GM19099 (cell line): Measurements from ENCODE around the gene EEF1AKMT4.

Source experiments
- POLR2A ChIP-seq: IDR thresholded peaks from 3 replicates; pipeline ENCODE4 v1.6.1; 2011; ENCODE audit warnings: low read depth; ENCODE audit not compliant: insufficient read length; ENCODE audit errors: extremely low read depth

Gene EEF1AKMT4

DNA sequence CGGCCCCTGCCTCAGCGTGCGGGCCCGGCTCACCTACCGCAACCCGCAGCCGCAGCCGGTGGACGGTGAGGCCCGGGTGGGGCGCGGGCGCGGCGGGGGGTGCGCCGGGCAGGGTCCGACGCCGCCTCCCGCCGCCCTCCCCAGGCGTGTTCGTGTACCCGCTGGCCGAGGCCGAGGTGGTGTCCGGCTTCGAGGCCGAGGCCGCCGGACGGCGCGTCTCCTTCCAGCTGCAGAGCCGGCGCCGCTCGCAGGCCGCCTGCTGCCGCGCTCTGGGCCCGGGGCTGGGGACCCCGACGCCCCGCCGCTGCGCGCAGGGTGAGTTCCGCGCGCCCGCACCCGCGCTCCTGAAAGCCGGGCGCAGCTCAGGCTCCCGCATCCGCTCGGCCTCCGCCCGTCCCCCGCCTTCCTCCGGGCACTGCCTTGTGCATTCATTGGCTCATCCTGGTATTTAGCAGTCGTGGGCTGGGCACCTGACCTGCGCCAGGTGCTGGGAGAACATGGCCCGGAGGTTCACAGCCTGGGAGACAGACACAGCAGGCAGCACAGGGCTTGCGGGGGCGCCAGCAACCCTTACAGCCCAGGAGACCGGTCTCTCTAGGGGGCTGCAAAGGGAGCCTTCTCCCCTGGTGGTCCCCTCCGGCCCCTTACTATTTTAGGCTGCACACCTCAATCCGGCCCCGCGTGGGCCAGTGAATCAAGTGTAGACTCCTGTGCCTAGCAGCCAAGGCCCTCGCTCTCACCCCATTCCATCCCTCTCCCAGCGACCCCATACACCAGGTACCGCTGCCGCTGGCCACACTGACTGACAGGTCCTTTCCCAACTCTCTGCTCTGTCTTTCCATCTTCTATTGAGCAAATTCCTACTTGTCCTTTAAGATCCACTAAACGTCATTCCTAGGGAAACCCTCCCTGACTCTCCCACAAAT, 18.6 kb upstream of the EEF1AKMT4 start:
- no peak for TF ChIP-seq POLR2A

DNA sequence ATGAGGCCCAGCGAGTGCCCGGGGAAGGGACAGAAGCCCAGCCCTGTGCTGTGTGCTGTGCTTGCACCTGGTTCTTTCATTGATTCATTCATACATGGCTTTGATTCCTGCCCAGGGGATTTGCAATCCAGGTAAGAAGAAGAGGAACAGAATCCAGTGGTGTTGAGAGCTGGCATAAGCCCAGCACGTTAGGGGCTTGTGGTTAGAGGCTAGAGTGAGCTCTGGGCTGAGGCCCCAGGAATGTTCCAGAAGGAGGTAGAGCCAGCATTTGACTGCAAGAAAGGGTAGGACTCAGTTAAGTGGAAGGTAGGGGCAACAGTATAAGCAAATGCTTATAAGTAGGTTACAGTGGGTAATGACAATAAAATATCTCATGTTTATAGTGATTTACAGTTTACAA, 17.8 kb upstream of the EEF1AKMT4 start:
- no peak for TF ChIP-seq POLR2A

DNA sequence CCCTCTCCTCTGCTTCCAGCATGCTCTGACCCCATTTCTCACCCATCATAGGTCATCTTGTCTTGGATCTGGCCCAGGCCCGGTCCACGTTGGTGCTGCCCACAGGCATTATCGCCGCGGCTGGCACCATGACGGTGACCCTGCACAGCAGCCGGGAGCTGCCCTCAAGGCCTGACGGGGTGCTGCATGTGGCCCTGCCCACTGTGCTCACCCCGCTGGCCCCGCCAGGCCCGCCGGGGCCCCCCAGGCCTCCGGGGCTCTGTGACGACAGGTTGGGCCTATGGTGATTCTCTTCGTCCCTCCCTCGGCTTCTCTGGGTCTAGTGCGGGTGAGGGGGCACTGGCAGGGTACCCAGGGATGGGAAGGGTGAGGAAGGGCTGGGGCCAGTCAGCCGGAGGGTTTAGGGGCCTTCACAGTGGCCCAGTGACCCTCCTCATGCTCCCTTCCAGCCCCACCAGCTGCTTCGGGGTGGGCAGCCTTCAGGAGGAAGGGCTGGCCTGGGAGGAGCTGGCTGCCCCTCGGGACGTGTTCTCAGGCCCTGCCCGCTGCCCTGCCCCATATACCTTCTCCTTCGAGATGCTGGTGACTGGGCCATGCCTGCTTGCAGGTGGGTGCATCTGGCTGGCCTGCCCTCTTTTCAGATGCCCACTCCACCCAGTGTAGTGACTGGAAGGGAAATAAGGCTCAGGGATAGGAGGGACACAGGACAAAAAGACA, 16.2 kb upstream of the EEF1AKMT4 start:
- TF ChIP-seq POLR2A, result no peak

DNA sequence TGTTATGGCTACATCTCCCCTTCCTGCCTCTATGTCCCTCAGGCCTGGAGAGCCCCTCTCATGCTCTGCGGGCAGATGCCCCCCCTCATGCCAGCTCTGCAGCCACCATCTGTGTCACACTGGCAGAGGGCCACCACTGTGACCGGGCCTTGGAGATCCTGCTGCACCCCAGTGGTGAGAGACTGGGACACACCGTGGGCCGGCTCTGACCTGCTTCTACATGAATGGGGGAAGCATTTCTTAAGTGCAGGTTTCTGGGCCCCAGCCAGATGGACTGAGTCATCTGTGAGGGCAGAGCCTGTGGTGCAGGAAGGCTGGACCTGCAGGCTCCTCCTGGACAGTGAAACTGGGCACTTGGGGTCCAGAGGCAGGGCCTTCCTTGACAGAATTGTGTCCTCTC, 15.2 kb upstream of the EEF1AKMT4 start:
- no peak for TF ChIP-seq POLR2A

DNA sequence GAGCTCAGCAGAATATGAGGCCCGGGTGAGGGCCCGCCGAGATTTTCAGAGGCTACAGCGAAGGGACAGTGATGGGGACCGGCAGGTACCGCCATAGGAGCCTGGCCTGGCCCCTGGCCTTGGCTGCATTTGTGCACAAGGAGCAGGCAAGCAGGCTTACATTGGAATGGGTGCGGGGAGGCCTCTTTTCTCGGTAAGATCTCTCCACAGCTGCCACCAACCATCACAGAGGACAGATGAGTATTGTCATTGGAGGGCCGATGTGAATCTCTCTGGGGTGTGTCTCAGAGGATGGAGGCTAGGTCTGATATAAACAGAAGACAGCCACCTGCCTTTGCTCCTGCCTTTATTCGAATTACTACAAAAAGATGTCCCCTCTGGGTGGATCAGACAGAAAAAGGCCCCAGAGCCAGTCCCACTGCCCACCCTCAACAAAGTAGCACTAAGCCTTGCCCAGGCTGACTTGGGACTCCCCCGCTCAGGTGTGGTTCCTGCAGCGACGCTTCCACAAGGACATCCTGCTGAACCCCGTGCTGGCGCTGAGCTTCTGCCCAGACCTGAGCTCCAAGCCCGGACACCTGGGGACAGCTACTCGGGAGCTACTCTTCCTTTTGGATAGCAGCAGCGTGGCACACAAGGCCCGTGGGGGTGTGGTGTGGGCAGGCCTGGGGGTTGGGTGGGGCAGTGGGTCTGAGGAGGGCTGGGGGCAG, 14.6 kb upstream of the EEF1AKMT4 start:
- TF ChIP-seq POLR2A, result no peak

DNA sequence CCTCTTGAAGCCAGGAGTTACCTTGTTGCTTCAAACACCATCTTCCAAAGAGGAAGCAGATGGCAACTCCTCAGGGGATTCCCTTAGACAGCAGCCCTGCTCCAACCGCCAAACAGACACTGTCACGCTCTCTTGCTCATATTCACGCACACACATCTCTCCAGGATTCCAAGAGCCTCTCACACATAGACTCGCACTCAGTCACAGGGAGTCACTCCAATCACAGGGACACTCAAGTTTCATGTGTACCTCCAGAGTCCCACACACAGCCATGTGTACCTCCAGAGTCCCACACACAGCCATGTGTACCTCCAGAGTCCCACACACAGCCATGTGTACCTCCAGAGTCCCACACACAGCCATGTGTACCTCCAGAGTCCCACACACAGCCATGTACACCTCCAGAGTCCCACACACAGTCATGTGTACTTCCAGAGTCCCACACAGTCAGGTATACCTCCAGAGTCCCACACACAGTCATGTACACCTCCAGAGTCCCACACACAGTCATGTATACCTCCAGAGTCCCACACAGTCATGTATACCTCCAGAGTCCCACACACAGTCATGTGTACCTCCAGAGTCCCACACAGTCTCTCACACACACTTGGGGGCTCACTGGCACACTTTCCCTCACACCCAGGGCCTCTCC, 14.0 kb upstream of the EEF1AKMT4 start:
- no peak for TF ChIP-seq POLR2A

DNA sequence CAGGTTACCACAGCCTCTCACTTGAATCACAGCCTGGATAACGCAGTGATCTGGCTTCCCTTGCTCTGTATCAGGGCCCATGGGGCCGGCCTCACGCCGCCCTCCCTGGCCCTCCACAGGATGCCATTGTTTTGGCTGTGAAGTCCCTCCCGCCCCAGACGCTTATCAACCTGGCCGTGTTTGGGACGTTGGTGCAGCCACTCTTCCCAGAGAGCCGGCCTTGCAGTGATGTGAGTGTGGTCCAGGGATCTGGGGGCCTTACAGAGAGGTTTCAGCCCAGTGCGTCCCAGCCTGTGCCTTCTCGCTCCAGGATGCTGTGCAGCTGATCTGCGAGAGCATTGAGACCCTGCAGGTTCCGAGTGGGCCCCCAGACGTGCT, 13.4 kb upstream of the EEF1AKMT4 start:
- no peak for TF ChIP-seq POLR2A

DNA sequence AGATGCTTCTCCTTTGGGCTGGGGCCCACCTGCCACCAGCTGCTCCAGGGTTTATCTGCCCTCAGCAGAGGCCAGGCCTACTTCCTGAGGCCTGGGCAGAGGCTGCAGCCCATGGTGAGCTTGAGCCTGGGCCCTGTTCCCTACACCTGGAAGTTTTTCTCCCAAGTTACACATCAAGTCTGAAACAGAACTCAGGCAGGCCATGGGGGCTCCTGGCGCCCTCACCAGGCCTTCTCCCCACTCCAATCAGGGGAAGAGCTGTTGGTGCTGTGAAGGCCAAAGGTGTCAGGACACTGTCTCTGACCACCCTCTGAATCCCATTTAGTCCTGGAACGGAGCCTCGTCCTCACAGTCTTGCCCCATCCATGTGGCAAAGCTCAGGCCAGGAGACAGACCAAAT, 12.8 kb upstream of the EEF1AKMT4 start:
- TF ChIP-seq POLR2A, result no peak

DNA sequence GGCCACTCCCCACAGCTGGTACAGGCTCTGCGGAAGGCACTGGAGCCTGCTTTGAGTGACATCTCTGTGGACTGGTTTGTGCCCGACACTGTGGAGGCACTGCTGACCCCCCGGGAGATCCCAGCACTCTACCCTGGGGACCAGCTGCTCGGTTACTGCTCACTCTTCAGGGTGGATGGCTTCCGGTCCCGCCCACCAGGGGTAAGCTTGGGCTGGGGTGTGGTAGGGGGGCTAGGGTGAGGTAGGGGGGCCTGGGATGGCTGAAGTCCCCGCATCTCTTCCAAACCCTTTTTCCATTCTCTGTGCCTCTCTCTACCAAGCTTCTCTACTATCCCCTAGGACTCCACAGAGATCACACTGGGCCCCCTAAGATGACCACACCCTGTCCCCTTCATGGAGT, 12.3 kb upstream of the EEF1AKMT4 start:
- no peak for TF ChIP-seq POLR2A

DNA sequence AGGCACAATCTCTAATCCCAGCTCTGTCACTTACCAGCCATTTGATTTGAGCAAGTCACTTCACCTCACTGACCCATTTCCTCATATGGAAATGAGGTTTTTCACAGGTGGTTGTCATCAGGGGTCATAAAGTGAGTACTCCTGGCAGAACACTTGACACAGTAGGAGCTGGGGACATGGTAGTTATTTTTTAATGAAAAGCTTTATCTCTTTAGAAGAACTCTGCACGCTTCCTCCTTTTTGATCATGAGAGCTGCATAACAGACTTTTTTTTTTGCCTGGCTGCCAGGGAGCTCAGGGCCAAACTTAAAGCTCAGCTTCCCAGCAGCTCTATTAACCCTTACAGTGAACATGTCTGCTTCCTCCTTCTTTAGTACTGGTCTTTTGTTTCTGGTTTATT, 11.7 kb upstream of the EEF1AKMT4 start:
- no peak for TF ChIP-seq POLR2A

DNA sequence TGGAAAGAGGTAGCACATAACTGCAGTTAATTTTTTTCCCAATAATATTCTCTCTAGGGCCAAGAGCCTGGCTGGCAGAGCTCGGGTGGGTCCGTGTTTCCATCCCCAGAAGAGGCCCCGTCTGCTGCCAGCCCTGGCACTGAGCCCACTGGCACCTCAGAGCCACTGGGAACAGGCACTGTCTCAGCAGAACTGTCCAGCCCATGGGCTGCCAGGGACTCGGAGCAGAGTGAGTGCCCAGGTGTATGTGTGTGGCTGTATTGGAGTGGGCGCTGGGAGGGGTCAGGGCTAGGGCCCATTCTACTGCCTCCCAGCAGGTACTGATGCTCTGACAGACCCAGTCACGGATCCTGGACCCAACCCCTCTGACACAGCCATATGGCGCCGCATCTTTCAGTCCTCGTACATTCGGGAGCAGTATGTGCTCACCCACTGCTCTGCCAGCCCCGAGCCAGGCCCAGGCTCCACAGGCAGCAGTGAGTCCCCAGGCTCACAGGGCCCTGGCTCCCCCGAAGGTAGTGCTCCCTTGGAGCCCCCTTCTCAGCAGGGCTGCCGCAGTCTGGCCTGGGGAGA, 11.1 kb upstream of the EEF1AKMT4 start:
- no peak for TF ChIP-seq POLR2A

DNA sequence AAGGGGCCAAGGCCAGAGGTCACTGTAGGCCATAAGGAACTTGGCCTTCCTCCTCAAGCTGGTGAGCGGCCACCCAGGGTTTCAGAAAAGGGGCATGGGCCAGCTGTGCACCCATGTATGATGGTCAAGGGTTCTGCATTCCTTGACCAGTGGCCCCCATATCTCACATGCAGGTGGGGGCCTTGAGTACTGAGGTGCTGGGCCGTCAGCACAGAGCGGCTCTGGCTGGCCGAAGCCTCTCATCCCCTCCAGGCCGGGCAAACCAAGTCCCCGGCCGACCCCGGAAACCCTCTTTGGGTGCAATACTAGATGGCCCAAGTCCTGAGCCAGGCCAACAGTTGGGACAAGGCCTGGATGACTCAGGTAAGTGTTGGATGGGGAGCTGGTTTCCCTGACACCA, 10.3 kb upstream of the EEF1AKMT4 start:
- TF ChIP-seq POLR2A, result no peak

DNA sequence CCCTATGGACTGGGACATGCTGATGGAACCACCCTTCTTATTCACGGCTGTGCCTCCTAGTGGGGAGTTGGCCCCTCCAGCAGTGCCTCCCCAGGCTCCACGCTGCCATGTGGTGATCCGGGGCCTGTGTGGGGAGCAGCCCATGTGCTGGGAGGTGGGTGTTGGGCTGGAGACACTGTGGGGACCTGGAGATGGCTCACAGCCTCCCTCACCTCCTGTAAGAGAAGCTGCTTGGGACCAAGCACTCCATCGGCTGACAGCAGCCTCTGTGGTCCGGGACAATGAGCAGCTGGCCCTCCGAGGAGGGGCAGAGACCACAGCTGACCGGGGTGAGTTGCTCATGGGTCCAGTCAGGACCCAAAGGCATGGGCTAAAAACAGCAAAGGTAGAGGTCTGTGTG, 9.8 kb upstream of the EEF1AKMT4 start:
- TF ChIP-seq POLR2A, result no peak

DNA sequence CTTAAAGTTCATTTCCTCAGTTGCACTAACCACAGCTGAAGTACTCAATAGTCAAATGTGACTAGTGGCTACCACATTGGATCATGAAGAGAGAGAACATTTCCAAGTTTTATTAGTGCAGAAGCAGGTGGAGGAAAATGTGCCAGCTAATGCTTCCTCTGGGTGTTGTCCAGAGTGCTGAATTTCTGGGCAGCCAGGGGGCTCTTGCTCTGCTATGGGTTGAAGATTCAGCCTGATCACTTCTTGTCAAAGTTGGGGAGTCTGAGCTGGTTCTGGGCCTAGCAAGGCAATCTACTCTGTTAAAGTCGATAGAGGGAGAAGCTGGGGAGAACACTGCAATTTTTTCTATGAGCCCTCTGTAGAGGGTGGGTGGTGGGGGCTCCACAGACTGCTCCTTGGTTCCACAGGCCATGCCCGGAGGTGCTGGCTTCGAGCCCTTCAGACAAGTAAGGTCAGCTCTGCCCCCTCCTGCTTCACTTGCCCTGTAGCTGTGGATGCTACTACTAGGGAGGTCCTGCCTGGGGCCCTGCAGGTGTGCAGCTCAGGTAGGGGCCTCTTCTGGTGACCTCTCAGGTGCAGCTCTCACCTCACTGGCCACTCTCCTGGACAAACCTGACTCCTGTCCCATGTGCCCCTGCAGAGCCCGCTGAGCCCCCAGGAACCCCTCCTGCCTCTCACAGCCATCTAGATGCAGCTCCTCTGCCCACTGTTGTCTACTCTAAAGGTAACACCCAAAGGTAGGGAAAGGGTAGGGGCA, 8.9 kb upstream of the EEF1AKMT4 start:
- TF ChIP-seq POLR2A, result no peak
